Activated naive CD4-positive, alpha-beta T cell treated with anti-CD3 and anti-CD28 coated beads, Interleukin-2, amount 10 ng/mL, durations not matched to agents 7 days and 5 days (primary cell): ENCODE measurements around the gene CCL11.

ENCODE experiments used
- CTCF ChIA-PET: fragments of 350-600 bp; sonication (Branson Sonifier 250); formaldehyde crosslinking; loops from one replicate; lab custom pipeline; 2021; ENCODE audit warnings: antibody characterized with exemption; lab: Charles Lee
- DNase-seq: peaks from one replicate; pipeline ENCODE4 v3.0.0-alpha.2; 2020
- H3K27ac Mint-ChIP-seq: one replicate; pipeline ENCODE4 v1.8.0; 2021; ENCODE audit warnings: mild to moderate bottlenecking, moderate library complexity, mixed read lengths
- H3K27me3 Mint-ChIP-seq: one replicate; pipeline ENCODE4 v1.8.0; 2021; ENCODE audit warnings: mild to moderate bottlenecking, mixed read lengths
- H3K36me3 Mint-ChIP-seq: one replicate; pipeline ENCODE4 v1.8.0; 2021; ENCODE audit warnings: mixed read lengths
- H3K4me1 Mint-ChIP-seq: one replicate; pipeline ENCODE4 v1.8.0; 2021; ENCODE audit warnings: mixed read lengths
- H3K4me3 Mint-ChIP-seq: one replicate; pipeline ENCODE4 v1.8.0; 2021; ENCODE audit warnings: mild to moderate bottlenecking, moderate library complexity, mixed read lengths
- H3K9me3 Mint-ChIP-seq: one replicate; pipeline ENCODE4 v1.8.0; 2021; ENCODE audit warnings: mixed read lengths

The CCL11 gene

GRCh38 chr17:34275881-34276280, 9.7 kb upstream of the CCL11 start:
- no peaks in the 10 kb centered on the region for H3K4me1 Mint-ChIP-seq
- CTCF ChIA-PET = no interaction called here
- peaks cover 14% of the 10 kb centered on the region for H3K27me3 Mint-ChIP-seq

DNA sequence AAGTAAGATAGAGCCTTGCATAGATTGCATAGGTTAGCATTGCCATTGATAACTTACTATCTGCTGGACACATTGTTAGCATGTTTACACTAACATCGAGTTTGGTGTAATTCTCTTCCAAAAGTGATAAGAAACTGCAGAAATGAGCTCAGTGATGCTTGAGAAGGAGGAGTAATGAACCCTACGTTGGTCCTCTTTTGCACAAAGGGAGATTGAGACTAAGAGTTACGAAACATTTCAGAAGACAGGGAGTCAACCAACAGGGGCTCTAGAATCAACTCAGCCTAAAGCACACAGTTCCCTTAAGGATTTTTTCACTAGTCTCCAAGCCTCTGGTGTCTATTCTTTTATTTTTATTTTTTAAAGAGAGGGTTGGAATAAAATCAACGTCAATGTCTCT, 8.7 kb upstream of the CCL11 start:
- CTCF ChIA-PET = no interaction called here

More at GRCh38 chr17:34275881-34276280, 9.7 kb upstream of the CCL11 start:
- no peaks in the 10 kb centered on the region for H3K36me3 Mint-ChIP-seq
- H3K27ac Mint-ChIP-seq = no peak overlapping the region
- H3K9me3 Mint-ChIP-seq = no peaks in the 10 kb centered on the region
- no peak overlapping the region for H3K4me3 Mint-ChIP-seq
- DNase-seq = no peak

GRCh38 chr17:34283571-34283970, 2.0 kb upstream of the CCL11 start:
- H3K4me1 Mint-ChIP-seq = no peaks in the 10 kb centered on the region
- H3K9me3 Mint-ChIP-seq = no peaks in the 10 kb centered on the region
- no peak for DNase-seq
- no peak overlapping the region for H3K27ac Mint-ChIP-seq
- H3K4me3 Mint-ChIP-seq = no peak overlapping the region
- no peaks in the 10 kb centered on the region for H3K36me3 Mint-ChIP-seq
- peaks cover 4% of the 10 kb centered on the region for H3K27me3 Mint-ChIP-seq
- CTCF ChIA-PET = no interaction called here

More for the DNA sequence above, 8.7 kb upstream of the CCL11 start:
- H3K27ac Mint-ChIP-seq = no peak overlapping the region
- peaks cover 10% of the 10 kb centered on the region for H3K27me3 Mint-ChIP-seq
- DNase-seq = no peak
- H3K4me1 Mint-ChIP-seq = no peaks in the 10 kb centered on the region
- H3K4me3 Mint-ChIP-seq = no peak overlapping the region
- H3K36me3 Mint-ChIP-seq = no peaks in the 10 kb centered on the region
- no peaks in the 10 kb centered on the region for H3K9me3 Mint-ChIP-seq

DNA sequence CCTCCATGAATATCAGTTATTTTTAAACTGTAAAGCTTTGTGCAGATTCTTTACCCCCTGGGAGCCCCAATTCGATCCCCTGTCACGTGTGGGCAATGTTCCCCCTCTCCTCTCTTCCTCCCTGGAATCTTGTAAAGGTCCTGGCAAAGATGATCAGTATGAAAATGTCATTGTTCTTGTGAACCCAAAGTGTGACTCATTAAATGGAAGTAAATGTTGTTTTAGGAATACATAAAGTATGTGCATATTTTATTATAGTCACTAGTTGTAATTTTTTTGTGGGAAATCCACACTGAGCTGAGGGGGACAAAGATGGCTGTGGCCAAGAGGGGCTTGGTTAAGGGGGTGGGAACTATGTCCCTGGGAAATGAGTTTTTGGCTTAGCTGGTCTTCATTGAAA, 2.3 kb downstream of the CCL11 start:
- Mint-ChIP-seq H3K4me3 (no peak overlapping the region), H3K27me3 (peaks cover 15% of the 10 kb centered on the region), H3K9me3 (no peaks in the 10 kb centered on the region), H3K27ac (no peak overlapping the region), H3K36me3 (no peaks in the 10 kb centered on the region), H3K4me1 (no peaks in the 10 kb centered on the region)
- no peak for DNase-seq
- CTCF ChIA-PET = interaction anchor here (0.8 kb wide), 1 partner anchor 71 kb away, joined by 3 read pairs; no protein-coding TSS in a partner anchor

- Mint-ChIP-seq H3K4me1 (no peaks in the 10 kb centered on the region), H3K4me3 (no peak overlapping the region), H3K27me3 (peaks cover 15% of the 10 kb centered on the region), H3K27ac (no peak overlapping the region), H3K36me3 (no peaks in the 10 kb centered on the region), H3K9me3 (no peaks in the 10 kb centered on the region)
- CTCF ChIA-PET = no interaction called here
- no peak for DNase-seq
These were observed 5.0 kb downstream of the CCL11 start for GRCh38 chr17:34290586-34290985.

- DNase-seq = no peak
- CTCF ChIA-PET = no interaction called here
- Mint-ChIP-seq H3K4me1 (no peaks in the 10 kb centered on the region), H3K4me3 (no peak overlapping the region), H3K9me3 (no peaks in the 10 kb centered on the region), H3K27me3 (peaks cover 14% of the 10 kb centered on the region), H3K36me3 (no peaks in the 10 kb centered on the region), H3K27ac (no peak overlapping the region)
These were observed 6.3 kb downstream of the CCL11 start for GRCh38 chr17:34291721-34292348.

GRCh38 chr17:34299027-34299426, 13.5 kb downstream of the CCL11 start:
- H3K4me3 Mint-ChIP-seq = no peak overlapping the region
- no peak for DNase-seq
- CTCF ChIA-PET = interaction anchor here (0.7 to 5.4 kb wide), 2 partner anchors 10 to 62 kb away, joined by 3 to 26 read pairs; no protein-coding TSS in a partner anchor
- H3K27ac Mint-ChIP-seq = no peak overlapping the region
- H3K4me1 Mint-ChIP-seq = no peaks in the 10 kb centered on the region
- peaks cover 8% of the 10 kb centered on the region for H3K27me3 Mint-ChIP-seq
- peaks cover 3% of the 10 kb centered on the region for H3K9me3 Mint-ChIP-seq
- no peaks in the 10 kb centered on the region for H3K36me3 Mint-ChIP-seq

DNA sequence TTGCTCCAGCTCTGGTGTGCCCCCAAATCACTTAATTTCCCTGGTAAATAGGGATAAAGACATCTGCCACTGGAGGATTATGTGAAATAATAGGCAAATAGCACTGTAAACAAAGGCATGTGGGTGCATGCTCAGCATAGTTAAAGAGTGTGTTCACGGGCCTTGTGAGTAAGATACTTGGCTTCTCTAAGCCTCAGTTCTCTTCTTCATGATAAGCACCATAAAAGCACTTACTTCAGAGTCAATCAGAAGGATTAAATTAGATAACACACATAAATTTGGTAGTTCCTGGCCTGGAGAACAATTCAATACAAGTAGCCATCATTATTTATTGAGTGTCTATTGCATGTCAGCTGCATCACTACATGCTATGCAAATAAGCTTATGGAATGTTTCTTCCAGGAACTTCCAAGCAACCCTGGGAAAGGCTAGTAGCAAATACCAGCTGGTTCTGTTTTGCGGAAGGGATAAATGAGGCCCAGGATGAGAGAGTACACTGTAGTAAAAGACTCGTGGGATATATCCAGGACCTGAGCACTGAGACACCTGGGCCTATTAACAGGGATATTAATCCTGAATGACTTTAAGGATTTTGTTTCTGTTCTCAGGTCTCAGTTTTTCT, 14.5 kb downstream of the CCL11 start:
- H3K4me3 Mint-ChIP-seq = no peak overlapping the region
- peaks cover 8% of the 10 kb centered on the region for H3K27me3 Mint-ChIP-seq
- peaks cover 3% of the 10 kb centered on the region for H3K9me3 Mint-ChIP-seq
- H3K27ac Mint-ChIP-seq = no peak overlapping the region
- no peak for DNase-seq
- CTCF ChIA-PET = interaction anchor here (5.4 kb wide), 1 partner anchor 61 kb away, joined by 26 read pairs; no protein-coding TSS in a partner anchor
- H3K36me3 Mint-ChIP-seq = no peaks in the 10 kb centered on the region
- H3K4me1 Mint-ChIP-seq = no peaks in the 10 kb centered on the region

DNA sequence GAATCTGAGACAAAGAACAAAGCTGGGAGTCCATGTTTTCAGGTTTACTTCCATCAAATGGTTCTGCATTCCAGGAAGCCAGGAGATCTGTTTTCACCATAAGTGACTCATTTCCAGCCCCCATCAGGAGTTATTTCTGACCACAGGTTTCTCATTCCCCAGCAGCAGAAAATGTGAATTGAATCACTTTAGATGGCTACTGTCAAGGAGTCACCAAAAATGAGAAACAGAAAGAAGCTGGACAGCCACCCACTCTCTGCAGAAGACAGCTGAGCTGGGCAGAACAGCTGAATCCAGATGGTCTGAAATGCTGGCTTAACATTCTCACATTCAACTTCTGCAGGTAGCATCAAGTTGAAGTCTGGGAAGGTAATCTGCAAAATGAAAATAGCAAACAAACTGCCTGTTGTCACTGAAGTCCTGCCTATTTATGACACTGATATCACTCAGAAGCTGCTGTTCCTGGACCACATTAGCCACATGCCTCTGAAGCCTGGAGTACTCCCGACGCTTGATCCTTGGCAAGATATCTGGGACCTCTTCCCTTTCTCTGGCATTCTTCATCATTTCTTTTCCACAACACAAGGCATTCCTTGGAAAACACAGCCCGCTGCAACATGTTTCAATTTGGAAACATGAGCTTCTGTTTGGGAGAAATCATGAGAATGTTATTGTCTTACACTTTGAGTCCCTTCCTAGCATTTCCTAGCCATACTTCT, 15.3 kb downstream of the CCL11 start:
- CTCF ChIA-PET = interaction anchor here (5.4 kb wide), 1 partner anchor 60 kb away, joined by 26 read pairs; no protein-coding TSS in a partner anchor
- H3K36me3 Mint-ChIP-seq = no peaks in the 10 kb centered on the region
- H3K27me3 Mint-ChIP-seq = peaks cover 8% of the 10 kb centered on the region
- no peak overlapping the region for H3K27ac Mint-ChIP-seq
- H3K4me1 Mint-ChIP-seq = no peaks in the 10 kb centered on the region
- H3K9me3 Mint-ChIP-seq = peaks cover 3% of the 10 kb centered on the region
- DNase-seq = no peak
- no peak overlapping the region for H3K4me3 Mint-ChIP-seq

DNA sequence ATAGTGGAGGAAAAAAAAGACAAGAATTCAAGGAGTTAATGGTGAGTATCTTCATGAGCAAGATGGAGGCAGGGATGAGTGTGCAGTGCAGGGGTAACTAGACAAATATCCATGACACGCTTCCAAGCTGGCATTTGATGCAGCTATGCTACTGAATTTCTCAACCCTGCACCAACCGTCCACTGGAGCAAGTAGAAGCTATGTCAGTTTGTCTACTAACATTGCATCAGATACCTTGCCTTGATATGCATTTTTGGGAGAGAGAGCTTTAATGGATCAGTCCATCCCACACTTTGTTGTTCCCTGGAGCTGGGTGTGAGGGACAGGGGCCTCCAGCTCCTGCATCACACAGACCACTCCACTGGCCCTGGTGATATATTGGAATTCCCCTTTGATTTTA, 16.4 kb downstream of the CCL11 start:
- no peaks in the 10 kb centered on the region for H3K4me1 Mint-ChIP-seq
- H3K4me3 Mint-ChIP-seq = no peak overlapping the region
- CTCF ChIA-PET = interaction anchor here (5.4 kb wide), 1 partner anchor 59 kb away, joined by 26 read pairs; no protein-coding TSS in a partner anchor
- DNase-seq = no peak
- no peaks in the 10 kb centered on the region for H3K36me3 Mint-ChIP-seq
- H3K9me3 Mint-ChIP-seq = peaks cover 3% of the 10 kb centered on the region
- H3K27me3 Mint-ChIP-seq = peaks cover 8% of the 10 kb centered on the region
- no peak overlapping the region for H3K27ac Mint-ChIP-seq

GRCh38 chr17:34302636-34303035, 17.1 kb downstream of the CCL11 start:
- Mint-ChIP-seq H3K9me3 (peaks cover 3% of the 10 kb centered on the region), H3K27ac (no peak overlapping the region), H3K4me3 (no peak overlapping the region), H3K4me1 (no peaks in the 10 kb centered on the region), H3K36me3 (no peaks in the 10 kb centered on the region), H3K27me3 (peaks cover 8% of the 10 kb centered on the region)
- DNase-seq = no peak
- CTCF ChIA-PET = interaction anchor here (5.4 kb wide), 1 partner anchor 59 kb away, joined by 26 read pairs; no protein-coding TSS in a partner anchor

GRCh38 chr17:34303606-34304005, 18.1 kb downstream of the CCL11 start:
- H3K4me1 Mint-ChIP-seq = no peaks in the 10 kb centered on the region

GRCh38 chr17:34305061-34305460, 19.5 kb downstream of the CCL11 start:
- Mint-ChIP-seq H3K27ac (no peak overlapping the region), H3K4me1 (no peaks in the 10 kb centered on the region), H3K27me3 (peaks cover 14% of the 10 kb centered on the region), H3K9me3 (no peaks in the 10 kb centered on the region), H3K36me3 (no peaks in the 10 kb centered on the region), H3K4me3 (no peak overlapping the region)
- CTCF ChIA-PET = interaction anchor here (2.0 kb wide), 1 partner anchor 102 kb away, joined by 4 read pairs; no protein-coding TSS in a partner anchor
- no peak for DNase-seq

More at GRCh38 chr17:34303606-34304005, 18.1 kb downstream of the CCL11 start:
- CTCF ChIA-PET = interaction anchor here (2.0 to 5.4 kb wide), 2 partner anchors 58 to 101 kb away, joined by 4 to 26 read pairs; no protein-coding TSS in a partner anchor
- Mint-ChIP-seq H3K4me3 (no peak overlapping the region), H3K27me3 (peaks cover 8% of the 10 kb centered on the region), H3K9me3 (no peaks in the 10 kb centered on the region), H3K36me3 (no peaks in the 10 kb centered on the region), H3K27ac (no peak overlapping the region)
- DNase-seq = no peak

- H3K4me3 Mint-ChIP-seq = no peak overlapping the region
- CTCF ChIA-PET = interaction anchor here (1.2 to 2.0 kb wide), 3 partner anchors 55 to 103 kb away, joined by 3 to 4 read pairs (median 4); no protein-coding TSS in a partner anchor
- DNase-seq = no peak
- no peaks in the 10 kb centered on the region for H3K4me1 Mint-ChIP-seq
- H3K27me3 Mint-ChIP-seq = peaks cover 13% of the 10 kb centered on the region
- H3K9me3 Mint-ChIP-seq = no peaks in the 10 kb centered on the region
- H3K36me3 Mint-ChIP-seq = no peaks in the 10 kb centered on the region
- no peak overlapping the region for H3K27ac Mint-ChIP-seq
These were observed 20.1 kb downstream of the CCL11 start for GRCh38 chr17:34305606-34306005.
